GM12801 (cell line): ENCODE measurements around the gene ODF2L.

Source experiments
- CTCF ChIP-seq: IDR thresholded peaks from one replicate; pipeline ENCODE4 v1.5.1; 2011; ENCODE audit warnings: control low read depth; ENCODE audit not compliant: insufficient read length; ENCODE audit errors: extremely low read depth

ODF2L gene

DNA sequence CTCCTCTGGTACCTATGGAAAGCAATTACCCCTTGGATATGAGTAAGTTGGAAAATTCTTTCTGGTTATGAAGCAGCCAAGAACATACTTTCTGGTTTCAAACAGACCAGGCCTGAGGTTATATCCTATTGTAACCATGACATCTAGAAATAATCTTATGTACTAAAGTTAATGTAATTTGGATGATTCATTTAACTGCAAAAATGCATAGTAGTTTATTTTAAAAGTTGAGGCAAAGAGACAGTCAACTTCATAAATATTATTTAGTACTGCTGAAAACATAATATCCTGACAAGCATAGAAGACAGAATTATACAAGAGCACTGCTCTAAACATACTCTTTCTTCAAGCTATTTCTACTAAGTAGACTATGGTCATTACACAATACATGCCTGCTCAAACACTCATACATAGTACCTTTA is 25.5 kb downstream of the ODF2L start:
- TF ChIP-seq CTCF, result no peak

DNA sequence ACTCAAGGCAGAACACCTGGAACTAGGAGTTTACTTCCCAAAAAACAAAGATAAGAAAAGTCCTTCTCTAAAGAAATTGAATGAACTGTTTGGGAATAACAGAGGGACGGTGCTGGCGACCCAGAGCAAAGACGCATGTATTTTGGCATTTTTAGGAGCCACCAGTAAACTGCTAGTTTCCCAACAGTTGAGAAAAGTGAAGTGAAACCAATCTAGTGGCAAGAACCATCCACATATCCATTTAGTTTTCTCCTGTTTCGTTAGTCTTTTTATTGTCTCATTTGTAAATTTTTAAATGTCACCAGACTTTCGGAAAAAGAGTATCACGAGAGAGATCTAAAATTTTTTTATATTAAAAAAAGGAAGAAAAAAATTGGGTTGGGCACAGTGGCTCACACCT is 30.2 kb downstream of the ODF2L start:
- TF ChIP-seq CTCF, result no peak

- no peak for TF ChIP-seq CTCF
These were observed 33.3 kb downstream of the ODF2L start for GRCh38 chr1:86362807-86363206.

GRCh38 chr1:86357796-86358195 is 38.3 kb downstream of the ODF2L start:
- TF ChIP-seq CTCF, result no peak

GRCh38 chr1:86356247-86356646 is 39.9 kb downstream of the ODF2L start:
- no peak for TF ChIP-seq CTCF

DNA sequence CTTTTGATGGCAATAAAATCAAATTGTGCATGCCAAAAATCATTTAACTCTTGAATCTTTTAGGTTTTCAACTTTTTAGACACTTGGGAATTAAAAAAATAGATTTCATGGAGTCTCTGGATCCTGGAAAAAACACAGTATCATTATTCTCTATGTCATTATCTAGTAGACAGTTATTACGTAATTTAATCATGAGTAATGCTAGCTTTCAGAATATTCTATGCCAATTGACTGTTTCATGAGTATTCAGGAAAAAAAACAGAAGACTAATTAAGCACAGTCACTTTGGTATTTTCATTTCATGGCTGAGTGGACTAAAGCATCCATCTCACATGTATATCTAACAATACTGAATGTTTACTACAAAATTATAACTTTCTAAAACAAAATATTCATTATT is 44.0 kb downstream of the ODF2L start:
- TF ChIP-seq CTCF, result no peak

GRCh38 chr1:86346388-86346787 is 49.7 kb downstream of the ODF2L start:
- no peak for TF ChIP-seq CTCF

DNA sequence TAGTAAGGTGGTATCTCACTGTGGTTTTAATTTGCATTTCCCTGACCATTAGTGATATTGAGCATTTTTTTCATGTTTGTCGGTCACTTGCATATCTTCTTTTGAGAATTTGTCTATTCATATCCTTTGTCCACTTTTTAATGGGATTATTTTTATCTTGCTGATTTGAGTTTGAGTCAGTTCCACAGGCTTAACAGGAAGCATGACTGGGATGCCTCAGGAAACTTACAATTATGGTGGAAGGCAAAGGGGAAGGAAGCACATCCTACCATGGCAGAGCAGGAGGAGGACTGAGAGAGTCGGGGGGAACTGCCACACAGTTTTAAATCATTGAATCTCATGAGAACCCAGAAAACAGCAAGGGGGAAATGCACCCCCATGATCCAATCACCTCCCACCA is 51.1 kb downstream of the ODF2L start:
- no peak for TF ChIP-seq CTCF
